HCT116 (cell line): ENCODE results near the gene SAP30L. TPM values are rescaled to one million over a fixed set of nuclear protein-coding genes. Genes with fewer than 3 reads are reported as not detected.

Experiments used
- ATAC-seq: fragments of 200-7000 bp; cut with Tn5 transposase; 2 replicates; pipeline ENCODE4 v1.9.1; 2020; ENCODE audit warnings: mild to moderate bottlenecking, moderate library complexity
- BruUV-seq: library from RNA; stranded (reverse); fragments of 400-500 nt; replicated peaks from 2 replicates; lab custom pipeline; 2021; lab: Mats Ljungman, UMichigan
- CTCF ChIA-PET: fragments of 300-600 bp; sonication (Branson Sonifier 250); formaldehyde crosslinking; loops from one replicate; lab custom pipeline; 2021; ENCODE audit warnings: antibody characterized with exemption; lab: Charles Lee
- POLR2A ChIA-PET: fragments of 300-600, 350-600 bp; sonication (Branson Sonifier 250); formaldehyde crosslinking; loops from one replicate; lab custom pipeline; 2021; ENCODE audit warnings: antibody characterized with exemption; lab: Charles Lee
- RAD21 ChIA-PET, 2 experiments: fragments of 300-600 bp; sonication (Branson Sonifier 250); formaldehyde crosslinking; loops; one replicate each; lab custom pipeline; 2023; ENCODE audit warnings: low total read pairs in 2 of 2; ENCODE audit not compliant: uncharacterized antibody in 2 of 2, unreplicated experiment in 2 of 2, low non-redundant PET in 1 of 2; lab: Charles Lee
- DNase-seq: peaks from one replicate; pipeline ENCODE4 v3.0.0-alpha.2; 2010; ENCODE audit warnings: low read depth, low spot score
- H2AFZ ChIP-seq: fragments of 200-600 bp; shearing (Covaris generic), sonication (generic); 2 replicates; pipeline ENCODE4 v1.6.1; 2017; ENCODE audit warnings: low read depth, mixed run types, mixed read lengths, antibody characterized with exemption, low read length; ENCODE audit not compliant: poor library complexity, severe bottlenecking
- H3K27ac ChIP-seq: 2 replicates; pipeline ENCODE4 v1.5.1; 2012; ENCODE audit warnings: low read depth, low read length
- H3K27me3 ChIP-seq: fragments of 200-600 bp; sonication (generic); 2 replicates; pipeline ENCODE4 v1.6.1; 2016; ENCODE audit warnings: mixed run types, low read length, mixed read lengths; ENCODE audit not compliant: insufficient read depth
- H3K36me3 ChIP-seq, 2 experiments: fragments of 200-500 bp in 1 of 2; fragments of 200-600 bp in 1 of 2; sonication (Bioruptor generic) in 1 of 2; sonication (generic) in 1 of 2; 2 replicates each; pipeline versions ENCODE4 v1.5.1 to v1.6.1; 2014 to 2016; ENCODE audit warnings: low read length in 2 of 2, inconsistent platforms in 1 of 2, mixed read lengths in 1 of 2, mixed run types in 1 of 2; ENCODE audit not compliant: insufficient read depth in 2 of 2, control insufficient read depth in 1 of 2
- H3K4me1 ChIP-seq, 2 experiments: fragments of 200-600 bp in 1 of 2; sonication (generic) in 1 of 2; 2 replicates each; pipeline versions ENCODE4 v1.5.1 to v1.6.1; 2012 to 2017; ENCODE audit warnings: low read length in 2 of 2, inconsistent platforms in 1 of 2, mild to moderate bottlenecking in 1 of 2, mixed read lengths in 1 of 2, mixed run types in 1 of 2, moderate library complexity in 1 of 2; ENCODE audit not compliant: insufficient read depth in 2 of 2, control insufficient read depth in 1 of 2
- H3K4me2 ChIP-seq: fragments of 200-600 bp; sonication (generic); 2 replicates; pipeline ENCODE4 v1.6.1; 2017; ENCODE audit warnings: mixed run types, low read length, mixed read lengths
- H3K4me3 ChIP-seq, 2 experiments: fragments of 200-600 bp in 1 of 2; sonication (generic) in 1 of 2; replicated peaks in 1 of 2; 2 replicates each; pipeline ENCODE4 v1.5.1; 2011 to 2016; ENCODE audit warnings: low read length in 2 of 2, control low read depth in 1 of 2, low read depth in 1 of 2, mild to moderate bottlenecking in 1 of 2, mixed read lengths in 1 of 2, mixed run types in 1 of 2
- H3K79me2 ChIP-seq: fragments of 200-600 bp; sonication (generic); 2 replicates; pipeline ENCODE4 v1.6.1; 2017; ENCODE audit warnings: mild to moderate bottlenecking, mixed run types, low read length, moderate library complexity, mixed read lengths; ENCODE audit not compliant: insufficient read depth
- H3K9ac ChIP-seq: fragments of 200-600 bp; sonication (generic); 2 replicates; pipeline ENCODE4 v1.6.1; 2016; ENCODE audit warnings: low read length, mixed read lengths
- H3K9me2 ChIP-seq: fragments of 200-600 bp; sonication (generic), shearing (Covaris generic); 2 replicates; pipeline ENCODE4 v1.6.1; 2017; ENCODE audit warnings: mixed run types, mild to moderate bottlenecking, moderate library complexity; ENCODE audit not compliant: insufficient read depth
- H3K9me3 ChIP-seq, 2 experiments: fragments of 200-500 bp in 1 of 2; fragments of 200-600 bp in 1 of 2; sonication (Bioruptor generic) in 1 of 2; sonication (generic) in 1 of 2; 2 replicates each; pipeline ENCODE4 v1.6.1; 2014 to 2017; ENCODE audit warnings: low read length in 2 of 2, mixed read lengths in 2 of 2, inconsistent platforms in 1 of 2, low read depth in 1 of 2, mild to moderate bottlenecking in 1 of 2, mixed run types in 1 of 2, moderate library complexity in 1 of 2; ENCODE audit not compliant: control insufficient read depth in 1 of 2, insufficient read depth in 1 of 2
- H4K20me1 ChIP-seq: fragments of 200-600 bp; sonication (generic), shearing (Covaris generic); 2 replicates; pipeline ENCODE4 v1.6.1; 2017; ENCODE audit warnings: mixed run types, mild to moderate bottlenecking, moderate library complexity; ENCODE audit not compliant: insufficient read depth
- CBX3 ChIP-seq: IDR thresholded peaks from 2 replicates; pipeline ENCODE4 v1.6.1; 2012; ENCODE audit warnings: low read depth
- CEBPB ChIP-seq: IDR thresholded peaks from 2 replicates; pipeline ENCODE4 v1.6.1; 2012; ENCODE audit warnings: low read depth
- CTCF ChIP-seq, 3 experiments: fragments of 200-600 bp in 1 of 3; sonication (generic) in 1 of 3; IDR thresholded peaks in 2 of 3; conservative IDR thresholded peaks in 1 of 3; 2 replicates each; pipeline ENCODE4 v1.5.1; 2012 to 2017; ENCODE audit warnings: low read depth in 2 of 3, low read length in 2 of 3, antibody characterized with exemption in 1 of 3, borderline replicate concordance in 1 of 3, control low read depth in 1 of 3, mild to moderate bottlenecking in 1 of 3, mixed read lengths in 1 of 3, mixed run types in 1 of 3, moderate library complexity in 1 of 3; ENCODE audit not compliant: insufficient read depth in 1 of 3
- EGR1 ChIP-seq: IDR thresholded peaks from 2 replicates; pipeline ENCODE4 v1.6.1; 2012; ENCODE audit warnings: low read depth
- EZH2 ChIP-seq: fragments of 200-600 bp; sonication (generic); IDR thresholded peaks from 2 replicates; pipeline ENCODE4 v1.6.1; 2017; ENCODE audit warnings: antibody characterized with exemption, mixed run types
- EZH2phosphoT487 ChIP-seq: fragments of 200-600 bp; IDR thresholded peaks from 2 replicates; pipeline ENCODE4 v1.6.1; 2018; ENCODE audit warnings: antibody characterized with exemption, borderline replicate concordance
- FOSL1 ChIP-seq: IDR thresholded peaks from 2 replicates; pipeline ENCODE4 v1.6.1; 2012; ENCODE audit warnings: low read depth
- MAX ChIP-seq: IDR thresholded peaks from 2 replicates; pipeline ENCODE4 v1.6.1; 2012
- POLR2A ChIP-seq: IDR thresholded peaks from 2 replicates; pipeline ENCODE4 v1.7.0; 2011; ENCODE audit warnings: borderline replicate concordance; ENCODE audit not compliant: insufficient read depth, insufficient read length; ENCODE audit errors: extremely low read depth
- RAD21 ChIP-seq: IDR thresholded peaks from 2 replicates; pipeline ENCODE4 v1.6.1; 2012; ENCODE audit warnings: low read depth, mild to moderate bottlenecking
- SIN3A ChIP-seq: IDR thresholded peaks from 2 replicates; pipeline ENCODE4 v1.6.1; 2012; ENCODE audit warnings: low read depth
- intact Hi-C: fragments of 100-400 bp; cut with micrococcal nuclease; formaldehyde crosslinking; loops from 2 replicates; pipeline ENCODE4 v1.10.0; 2022
- total RNA-seq: library from RNA; stranded (reverse); gene quantifications from one replicate; pipeline ENCODE4 v1.2.1, GENCODE V29; 2021; ENCODE audit not compliant: unreplicated experiment
- TF ChIP-seq, protein P1 (sequence below): IDR thresholded peaks from 2 replicates; pipeline ENCODE4 v1.6.1; 2012; ENCODE audit warnings: low read depth
- TF ChIP-seq, protein P2 (sequence below): IDR thresholded peaks from 2 replicates; pipeline ENCODE4 v1.6.1; 2011; ENCODE audit warnings: mild to moderate bottlenecking, low read length, moderate library complexity; ENCODE audit not compliant: insufficient replicate concordance; ENCODE audit errors: extremely low read depth

SAP30L gene
- total RNA-seq, 1 experiment from 2014 or later: 25.5 TPM

DNA sequence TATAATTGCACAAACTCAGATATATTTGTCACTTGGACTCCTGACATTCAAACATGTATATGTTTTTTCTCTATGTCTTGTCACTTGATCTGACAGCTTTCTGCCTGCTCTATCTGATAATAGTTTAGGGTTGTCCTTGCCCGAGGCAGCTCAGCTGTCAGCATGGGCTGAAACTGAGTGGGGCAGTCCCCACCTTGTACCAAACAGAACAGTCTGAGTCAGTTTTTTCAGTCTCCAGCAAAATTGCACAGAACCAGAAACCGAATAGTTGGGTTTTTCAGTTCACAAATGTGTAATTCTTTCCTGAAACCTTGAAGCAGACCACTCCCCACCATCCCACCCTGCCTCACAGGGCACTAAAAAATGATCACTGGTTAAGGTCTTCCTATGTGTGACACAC, 41.7 kb downstream of the SAP30L start (continued):
- TF ChIP-seq, protein P1, sequence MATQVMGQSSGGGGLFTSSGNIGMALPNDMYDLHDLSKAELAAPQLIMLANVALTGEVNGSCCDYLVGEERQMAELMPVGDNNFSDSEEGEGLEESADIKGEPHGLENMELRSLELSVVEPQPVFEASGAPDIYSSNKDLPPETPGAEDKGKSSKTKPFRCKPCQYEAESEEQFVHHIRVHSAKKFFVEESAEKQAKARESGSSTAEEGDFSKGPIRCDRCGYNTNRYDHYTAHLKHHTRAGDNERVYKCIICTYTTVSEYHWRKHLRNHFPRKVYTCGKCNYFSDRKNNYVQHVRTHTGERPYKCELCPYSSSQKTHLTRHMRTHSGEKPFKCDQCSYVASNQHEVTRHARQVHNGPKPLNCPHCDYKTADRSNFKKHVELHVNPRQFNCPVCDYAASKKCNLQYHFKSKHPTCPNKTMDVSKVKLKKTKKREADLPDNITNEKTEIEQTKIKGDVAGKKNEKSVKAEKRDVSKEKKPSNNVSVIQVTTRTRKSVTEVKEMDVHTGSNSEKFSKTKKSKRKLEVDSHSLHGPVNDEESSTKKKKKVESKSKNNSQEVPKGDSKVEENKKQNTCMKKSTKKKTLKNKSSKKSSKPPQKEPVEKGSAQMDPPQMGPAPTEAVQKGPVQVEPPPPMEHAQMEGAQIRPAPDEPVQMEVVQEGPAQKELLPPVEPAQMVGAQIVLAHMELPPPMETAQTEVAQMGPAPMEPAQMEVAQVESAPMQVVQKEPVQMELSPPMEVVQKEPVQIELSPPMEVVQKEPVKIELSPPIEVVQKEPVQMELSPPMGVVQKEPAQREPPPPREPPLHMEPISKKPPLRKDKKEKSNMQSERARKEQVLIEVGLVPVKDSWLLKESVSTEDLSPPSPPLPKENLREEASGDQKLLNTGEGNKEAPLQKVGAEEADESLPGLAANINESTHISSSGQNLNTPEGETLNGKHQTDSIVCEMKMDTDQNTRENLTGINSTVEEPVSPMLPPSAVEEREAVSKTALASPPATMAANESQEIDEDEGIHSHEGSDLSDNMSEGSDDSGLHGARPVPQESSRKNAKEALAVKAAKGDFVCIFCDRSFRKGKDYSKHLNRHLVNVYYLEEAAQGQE: no peak
- TF ChIP-seq CBX3 (no peak), EGR1 (no peak), FOSL1 (no peak), RAD21 (no peak), EZH2 (no peak), MAX (no peak)

DNA sequence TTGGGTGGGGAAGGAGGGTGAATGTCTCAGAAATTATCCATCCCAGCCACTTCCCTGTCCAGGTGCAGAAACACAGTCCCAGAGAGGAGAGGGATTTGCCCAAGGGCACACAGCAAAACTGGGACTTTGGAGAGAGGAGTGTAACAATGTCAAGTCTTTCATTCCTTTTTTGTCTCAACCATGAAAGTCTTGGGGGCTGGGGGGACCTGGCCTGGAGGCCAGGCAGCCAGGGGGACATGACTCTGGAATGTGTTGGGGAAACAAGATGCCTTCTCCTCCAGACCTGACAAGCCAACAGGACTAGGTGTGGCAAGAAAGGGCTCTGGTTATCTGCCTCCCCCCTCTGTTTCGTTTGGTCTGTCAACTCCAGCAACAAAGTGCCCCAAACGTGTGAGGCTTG, 46.1 kb downstream of the SAP30L start:
- Histone ChIP-seq H3K9me2 (no peaks in the 10 kb centered on the region), H3K36me3 (no peaks in the 10 kb centered on the region), H3K4me2 (no peak overlapping the region), H3K79me2 (no peaks in the 10 kb centered on the region), H3K4me1 (no peaks in the 10 kb centered on the region), H3K4me3 (no peak overlapping the region), H3K27me3 (peaks cover 16% of the 10 kb centered on the region), H3K27ac (no peak overlapping the region), H4K20me1 (no peaks in the 10 kb centered on the region), H3K9me3 (no peaks in the 10 kb centered on the region), H3K9ac (no peak overlapping the region), H2AFZ (no peak overlapping the region)
- CTCF ChIA-PET: no interaction called here
- BruUV-seq: no TSS peak
- DNase-seq (no peak), ATAC-seq (no peak)
- intact Hi-C loops: no loop called here
- RAD21 ChIA-PET: no interaction called here
- POLR2A ChIA-PET: no interaction called here
- TF ChIP-seq SIN3A (no peak), EZH2phosphoT487 (no peak), MAX (no peak), CTCF (IDR thresholded peaks at IDR 0.05 in 2 of 3, conservative IDR thresholded peaks at IDR 0.05 in 1 of 3; ENCODE audit: borderline replicate concordance in 1 of 3, insufficient read depth in 1 of 3, low read depth in 2 of 3, low read length in 2 of 3) (no peak), EZH2 (no peak), POLR2A (no peak), CEBPB (no peak), FOSL1 (no peak), RAD21 (no peak)
- TF ChIP-seq, protein P1: no peak
- TF ChIP-seq, protein P2, sequence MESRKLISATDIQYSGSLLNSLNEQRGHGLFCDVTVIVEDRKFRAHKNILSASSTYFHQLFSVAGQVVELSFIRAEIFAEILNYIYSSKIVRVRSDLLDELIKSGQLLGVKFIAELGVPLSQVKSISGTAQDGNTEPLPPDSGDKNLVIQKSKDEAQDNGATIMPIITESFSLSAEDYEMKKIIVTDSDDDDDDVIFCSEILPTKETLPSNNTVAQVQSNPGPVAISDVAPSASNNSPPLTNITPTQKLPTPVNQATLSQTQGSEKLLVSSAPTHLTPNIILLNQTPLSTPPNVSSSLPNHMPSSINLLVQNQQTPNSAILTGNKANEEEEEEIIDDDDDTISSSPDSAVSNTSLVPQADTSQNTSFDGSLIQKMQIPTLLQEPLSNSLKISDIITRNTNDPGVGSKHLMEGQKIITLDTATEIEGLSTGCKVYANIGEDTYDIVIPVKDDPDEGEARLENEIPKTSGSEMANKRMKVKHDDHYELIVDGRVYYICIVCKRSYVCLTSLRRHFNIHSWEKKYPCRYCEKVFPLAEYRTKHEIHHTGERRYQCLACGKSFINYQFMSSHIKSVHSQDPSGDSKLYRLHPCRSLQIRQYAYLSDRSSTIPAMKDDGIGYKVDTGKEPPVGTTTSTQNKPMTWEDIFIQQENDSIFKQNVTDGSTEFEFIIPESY: no peak
